HG03558 (cell line): ENCODE data around the gene RBP3.

Source experiments
- ATAC-seq: cut with Tn5 transposase; IDR thresholded peaks from one replicate; pipeline ENCODE4 v1.9.1; 2021; ENCODE audit warnings: moderate number of reproducible peaks; ENCODE audit not compliant: unreplicated experiment; ENCODE audit errors: extremely low read depth

Gene RBP3

DNA sequence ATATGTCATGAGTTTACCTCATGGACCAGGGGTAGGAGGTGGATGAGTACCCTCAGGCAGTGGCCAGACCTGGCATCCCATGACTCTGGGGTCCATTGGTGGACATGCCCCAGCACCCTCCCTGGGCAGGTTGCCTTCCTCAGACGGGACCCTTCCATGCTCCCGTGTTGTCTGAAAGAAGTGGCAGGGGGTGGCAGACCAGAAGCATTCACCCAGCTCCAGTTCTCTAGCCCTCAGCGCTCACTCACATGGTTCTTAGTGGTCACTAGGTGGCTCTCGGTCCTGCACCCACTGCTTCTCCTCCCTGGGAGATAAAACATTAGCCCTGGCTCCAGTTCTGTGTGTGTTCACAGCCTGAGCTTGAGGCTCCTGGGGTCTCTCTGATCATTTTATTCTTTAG is 6.0 kb downstream of the RBP3 start:
- no peak for ATAC-seq

GRCh38 chr10:47354900-47355299 is 6.7 kb downstream of the RBP3 start:
- ATAC-seq, result no peak

DNA sequence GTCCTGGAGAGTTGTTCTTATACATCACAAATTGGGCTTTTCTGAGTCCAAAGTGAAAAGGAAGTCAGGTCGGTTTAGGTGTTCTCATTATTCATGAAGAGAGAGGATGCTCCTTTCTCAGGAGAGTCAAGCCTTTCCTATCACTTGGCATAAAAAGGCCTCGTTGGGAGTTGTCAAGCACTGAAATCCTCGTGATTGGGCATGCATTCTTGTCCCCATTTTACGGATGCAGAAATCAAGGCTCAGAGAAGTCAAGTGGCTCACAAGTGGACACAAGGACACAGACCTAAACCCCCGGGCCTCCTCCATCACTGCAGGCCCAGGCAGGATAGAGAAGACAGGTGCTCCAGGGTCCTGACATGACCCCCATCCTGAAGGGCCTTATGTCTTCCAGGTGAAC is 8.5 kb downstream of the RBP3 start:
- no peak for ATAC-seq

DNA sequence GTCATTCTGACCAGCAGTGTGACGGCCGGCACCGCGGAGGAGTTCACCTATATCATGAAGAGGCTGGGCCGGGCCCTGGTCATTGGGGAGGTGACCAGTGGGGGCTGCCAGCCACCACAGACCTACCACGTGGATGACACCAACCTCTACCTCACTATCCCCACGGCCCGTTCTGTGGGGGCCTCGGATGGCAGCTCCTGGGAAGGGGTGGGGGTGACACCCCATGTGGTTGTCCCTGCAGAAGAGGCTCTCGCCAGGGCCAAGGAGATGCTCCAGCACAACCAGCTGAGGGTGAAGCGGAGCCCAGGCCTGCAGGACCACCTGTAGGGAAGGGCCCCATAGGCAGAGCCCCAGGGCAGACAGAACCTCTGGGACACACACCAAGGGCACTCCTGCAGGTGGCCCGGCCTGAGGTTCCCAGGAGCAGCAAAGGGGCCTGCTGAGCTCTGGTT is 9.0 kb downstream of the RBP3 start:
- ATAC-seq, result no peak

DNA sequence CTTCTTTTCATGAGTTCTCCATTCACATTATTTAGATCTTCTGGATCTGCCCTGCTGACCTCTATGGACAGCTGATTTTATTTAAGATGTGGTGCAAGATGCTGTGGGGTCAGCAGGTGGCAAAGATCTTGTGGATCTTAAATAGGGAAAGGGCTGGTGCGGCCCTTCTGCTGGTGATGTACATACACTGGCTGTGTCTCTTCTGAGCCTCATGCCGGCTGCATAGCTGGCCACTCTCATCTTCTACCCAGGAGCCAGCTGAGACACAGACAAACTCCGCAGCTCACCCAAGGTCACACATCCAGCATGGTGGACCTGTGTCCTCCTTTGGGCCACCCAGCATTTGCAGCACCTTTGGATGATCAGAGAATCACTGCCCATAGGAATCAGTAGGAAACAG is 9.7 kb downstream of the RBP3 start:
- no peak for ATAC-seq

DNA sequence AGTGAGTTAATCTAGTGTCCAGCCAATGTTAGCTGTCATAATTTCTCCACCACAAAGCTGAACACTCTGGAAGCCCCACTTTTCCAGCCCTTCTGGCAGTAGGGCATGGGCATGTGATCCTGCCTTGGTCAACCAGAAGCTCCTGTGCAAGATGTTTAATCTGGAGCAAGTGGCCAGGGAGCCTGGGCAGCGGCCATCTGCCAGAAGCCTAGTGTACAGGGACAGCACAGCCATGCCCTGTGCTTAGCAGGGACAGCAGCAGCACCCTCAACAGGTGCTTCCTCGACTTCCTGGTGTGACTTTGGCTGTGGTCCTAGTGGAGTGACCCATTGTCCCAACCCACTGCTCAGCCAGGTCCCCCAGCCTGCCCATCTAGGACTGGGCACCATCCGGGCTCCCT is 10.3 kb downstream of the RBP3 start:
- no peak for ATAC-seq

GRCh38 chr10:47359101-47359500 is 10.9 kb downstream of the RBP3 start:
- no peak for ATAC-seq

DNA sequence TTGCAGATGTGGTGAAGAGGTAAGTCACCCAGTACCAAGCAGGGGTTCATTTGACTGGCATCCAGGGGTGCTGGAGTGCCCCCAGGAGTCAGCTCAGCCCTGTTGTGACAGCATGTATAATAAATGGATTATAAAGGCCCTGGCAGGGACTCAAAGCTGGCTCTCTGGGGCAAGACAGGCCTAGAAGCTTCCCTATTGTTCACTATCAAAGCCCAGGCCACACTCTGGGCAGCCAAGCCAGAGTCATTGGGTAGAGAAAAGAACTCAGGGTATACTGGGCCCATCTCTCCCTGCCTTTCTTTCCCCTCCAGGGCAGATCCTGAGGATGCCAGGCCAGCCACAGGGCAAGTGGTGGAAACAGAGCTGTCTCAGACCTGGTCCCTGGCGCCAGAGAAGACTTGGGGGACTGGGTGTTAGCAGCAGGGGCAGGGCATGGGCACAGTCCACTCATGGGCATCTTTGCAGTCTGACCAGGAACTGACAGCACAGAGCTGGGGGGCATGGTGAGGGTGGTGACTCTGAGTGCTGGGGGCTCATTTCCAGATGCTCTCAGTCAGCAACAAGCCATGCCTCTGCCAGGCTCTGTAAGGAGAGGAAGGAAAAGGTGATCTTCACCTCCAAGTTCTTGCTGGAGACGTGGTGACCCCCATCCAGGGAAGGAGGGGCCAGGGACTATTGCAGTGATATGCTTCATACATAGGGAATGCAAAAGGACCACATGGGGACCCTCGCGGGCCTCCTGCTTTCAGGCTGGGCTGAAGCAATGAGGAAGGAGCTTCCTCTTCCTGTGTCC is 11.7 kb downstream of the RBP3 start:
- no peak for ATAC-seq

DNA sequence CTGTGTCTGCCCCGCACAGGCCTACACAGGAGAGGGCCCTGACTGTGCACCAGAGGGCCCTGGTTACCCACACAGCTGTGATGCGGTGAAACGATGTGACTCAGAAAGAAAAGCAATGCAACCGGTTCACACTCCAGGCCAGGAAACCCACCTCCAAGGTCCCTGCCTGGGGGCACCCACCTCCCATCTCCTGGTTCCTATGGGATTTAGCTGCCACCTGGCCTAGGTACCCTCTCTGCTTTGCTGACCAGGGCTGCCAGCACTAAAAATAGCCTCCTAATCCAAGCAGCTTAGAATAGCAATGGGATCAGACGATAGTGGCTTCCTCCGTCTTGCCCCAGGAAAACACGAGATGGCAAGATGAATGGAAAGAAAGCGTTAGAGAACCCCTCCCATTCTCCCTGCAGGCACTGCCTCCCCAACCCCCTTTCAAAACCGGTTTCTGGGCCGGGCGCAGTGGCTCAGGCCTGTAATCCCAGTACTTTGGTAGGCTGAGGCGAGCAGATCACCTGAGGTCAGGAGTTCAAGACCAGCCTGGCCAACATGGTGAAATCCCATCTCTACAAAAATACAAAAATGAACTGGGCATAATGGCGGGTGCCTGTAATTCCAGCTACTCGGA is 12.4 kb downstream of the RBP3 start:
- no peak for ATAC-seq

GRCh38 chr10:47361293-47361692 is 13.1 kb downstream of the RBP3 start:
- ATAC-seq, result no peak

DNA sequence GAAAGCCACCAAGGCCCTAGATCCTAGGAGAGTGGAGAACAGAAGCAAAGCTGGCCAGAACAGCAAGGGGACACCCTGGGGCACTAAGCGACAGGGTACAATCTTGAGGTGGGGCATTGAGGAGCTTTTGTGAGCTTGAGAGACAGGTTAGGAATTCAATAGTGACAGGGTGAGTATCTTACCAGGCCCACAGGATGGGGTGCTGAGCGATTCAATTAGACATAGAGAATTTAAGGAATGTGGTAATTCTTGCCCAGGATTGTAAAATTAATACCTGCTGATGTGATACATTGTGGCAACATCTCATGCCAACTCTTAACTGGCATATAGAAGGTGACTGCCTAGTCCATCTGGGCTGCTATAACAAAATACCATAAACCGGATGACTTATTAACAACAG is 14.0 kb downstream of the RBP3 start:
- no peak for ATAC-seq

GRCh38 chr10:47363781-47364180 is 15.6 kb downstream of the RBP3 start:
- ATAC-seq, result no peak

DNA sequence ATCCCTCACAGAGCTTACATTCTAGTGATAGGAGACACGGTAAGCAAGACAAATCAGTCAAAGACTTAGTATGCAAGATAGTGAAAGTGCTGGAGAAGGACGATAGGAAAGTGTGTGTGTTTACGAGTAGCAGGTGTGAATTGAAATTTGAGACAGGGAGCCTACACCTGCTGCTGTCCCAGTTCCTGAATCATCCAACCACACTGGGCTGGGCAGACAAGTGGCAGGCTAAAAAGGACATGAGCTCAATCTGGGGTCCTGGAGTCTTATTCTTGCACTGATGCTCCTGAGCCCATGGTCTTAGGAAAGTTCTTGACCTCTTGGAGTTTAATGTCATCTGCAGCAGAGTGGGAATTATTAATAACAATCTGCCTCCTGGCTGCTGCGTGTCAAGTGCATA is 16.2 kb downstream of the RBP3 start:
- no peak for ATAC-seq

GRCh38 chr10:47364911-47365310 is 16.7 kb downstream of the RBP3 start:
- no peak for ATAC-seq

GRCh38 chr10:47365431-47366180 is 17.4 kb downstream of the RBP3 start:
- ATAC-seq, result no peak

DNA sequence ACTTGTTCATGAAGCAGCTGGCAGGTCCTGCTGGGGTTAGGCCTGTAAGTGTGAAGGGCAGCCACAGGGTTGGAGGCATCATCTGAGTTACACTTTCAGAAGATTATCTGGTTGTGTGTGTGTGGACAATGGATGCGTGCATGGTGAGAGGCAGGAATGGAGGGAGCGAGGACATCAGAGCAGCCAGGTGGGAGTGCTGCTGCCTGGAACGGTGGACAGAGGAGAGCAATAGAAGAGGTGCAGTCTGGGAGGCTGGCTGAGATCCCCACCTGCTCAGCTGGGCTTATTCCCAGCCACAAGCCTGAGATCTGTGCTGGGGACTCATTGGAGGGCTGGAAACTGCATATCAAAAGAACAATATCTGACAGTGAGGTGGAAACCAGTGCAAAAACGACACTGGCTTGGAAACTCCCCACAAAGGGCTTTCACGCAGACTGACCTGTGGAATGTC is 18.0 kb downstream of the RBP3 start:
- ATAC-seq, result no peak

- no peak for ATAC-seq
Measured at GRCh38 chr10:47366731-47367460, 18.7 kb downstream of the RBP3 start.

GRCh38 chr10:47367646-47368045 is 19.5 kb downstream of the RBP3 start:
- no peak for ATAC-seq

DNA sequence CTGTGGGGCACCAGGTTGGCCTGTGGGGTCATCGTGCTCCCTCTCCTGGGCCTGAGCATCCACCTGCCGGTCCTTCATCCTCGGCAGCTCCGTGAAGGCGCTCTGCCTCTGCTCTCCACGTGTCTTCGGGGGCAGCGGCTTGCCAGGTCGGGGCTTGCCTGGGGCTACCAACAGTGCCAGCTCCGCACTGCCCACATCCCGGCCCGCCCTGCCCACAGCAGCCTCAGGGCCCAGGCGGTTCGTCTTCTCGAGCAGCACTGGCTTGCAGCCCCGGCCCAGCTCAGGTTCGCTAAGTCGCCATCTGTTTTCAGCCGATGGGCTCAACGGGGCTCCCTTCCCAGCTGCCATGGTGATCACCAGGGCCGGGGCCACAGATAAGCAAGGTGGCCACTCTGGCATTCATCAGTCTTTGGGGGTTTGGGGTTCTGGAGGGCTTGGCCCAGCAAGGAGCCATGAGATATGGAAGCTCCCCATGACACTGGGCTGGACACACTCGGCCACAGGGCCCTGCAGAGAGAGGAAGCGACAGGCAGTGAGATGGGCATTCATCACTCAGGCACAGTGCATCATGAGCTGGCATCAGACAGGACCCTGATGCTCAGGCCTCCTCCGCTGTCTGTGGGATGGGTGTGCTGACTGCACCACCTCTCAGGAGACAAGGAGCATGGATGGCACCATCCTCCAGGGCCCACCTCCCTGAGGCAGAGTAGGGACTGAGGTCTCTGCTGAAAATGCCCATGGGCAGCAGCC is 20.4 kb downstream of the RBP3 start:
- no peak for ATAC-seq
